Loucy (cell line): ENCODE data around the gene BRD2.

Experiments used
- CTCF ChIP-seq: fragments of 200-600 bp; sonication (generic); conservative IDR thresholded peaks from 2 replicates; pipeline ENCODE4 v1.5.1; 2014; ENCODE audit warnings: mild to moderate bottlenecking, antibody characterized with exemption, low read length
- EZH2phosphoT487 ChIP-seq: fragments of 200-600 bp; IDR thresholded peaks from 2 replicates; pipeline ENCODE4 v1.6.1; 2018; ENCODE audit warnings: antibody characterized with exemption, mild to moderate bottlenecking, moderate library complexity, borderline replicate concordance

DNA sequence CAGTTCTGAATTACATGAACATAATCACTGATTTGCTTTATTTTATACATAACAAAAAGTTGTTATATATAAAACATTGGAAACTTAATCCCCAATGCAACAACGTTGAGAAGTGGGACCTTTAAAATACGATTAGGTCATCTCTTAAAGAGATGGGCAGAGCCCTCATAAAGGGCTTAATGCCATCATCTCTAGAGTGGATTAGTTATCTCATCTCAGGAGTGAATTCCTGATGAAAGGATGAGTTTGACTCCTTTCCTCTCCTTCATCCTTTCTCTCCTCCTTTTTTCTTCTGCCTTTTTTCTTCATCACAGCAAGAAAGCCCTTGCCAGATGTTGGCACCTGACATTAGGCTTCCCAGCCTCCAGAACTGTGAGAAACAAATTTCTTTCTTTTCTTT, 27.1 kb downstream of the BRD2 start:
- no peak for TF ChIP-seq CTCF
- no peak for TF ChIP-seq EZH2phosphoT487
